GM23248 (cell line): ENCODE results near the gene FGF14.

Experiments
- EZH2 ChIP-seq: fragments of 200-600 bp; sonication (generic); IDR thresholded peaks from 2 replicates; pipeline ENCODE4 v1.6.1; 2018; ENCODE audit warnings: antibody characterized with exemption, mild to moderate bottlenecking; ENCODE audit not compliant: insufficient read depth, poor library complexity, severe bottlenecking
- EZH2phosphoT487 ChIP-seq: fragments of 200-600 bp; sonication (generic); IDR thresholded peaks from 2 replicates; pipeline ENCODE4 v1.6.1; 2018; ENCODE audit warnings: antibody characterized with exemption, moderate library complexity, mild to moderate bottlenecking, low read depth; ENCODE audit not compliant: insufficient read depth

- TF ChIP-seq EZH2phosphoT487 (no peak), EZH2 (no peak)
Measured at GRCh38 chr13:101955764-101956163, 446.1 kb downstream of the FGF14 start.
